Activated T-cell treated with anti-CD3 and anti-CD28 coated beads, Interleukin-2, amount 50 U/mL, for 4 hours (primary cell): ENCODE results near the gene POLR2L. TPM values are rescaled to one million over a fixed set of nuclear protein-coding genes. Genes with fewer than 3 reads are reported as not detected.

ENCODE experiments used
- ATAC-seq, 2 donors: fragments of 200-7000 bp; cut with Tn5 transposase; one replicate each; pipeline ENCODE4 v1.10.0; 2021
- DNase-seq: peaks from one replicate; pipeline ENCODE4 v3.0.0-alpha.2; 2020
- H3K27me3 Mint-ChIP-seq: one replicate; pipeline ENCODE4 v1.8.0; 2021; ENCODE audit warnings: low read depth, mixed read lengths
- H3K36me3 Mint-ChIP-seq: one replicate; pipeline ENCODE4 v1.8.0; 2022; ENCODE audit warnings: mixed read lengths; ENCODE audit not compliant: insufficient read depth
- H3K4me1 Mint-ChIP-seq: one replicate; pipeline ENCODE4 v1.8.0; 2021; ENCODE audit warnings: low read depth, mixed read lengths
- H3K4me3 Mint-ChIP-seq: one replicate; pipeline ENCODE4 v1.8.0; 2021; ENCODE audit warnings: mild to moderate bottlenecking, moderate library complexity, mixed read lengths
- H3K9me3 Mint-ChIP-seq: one replicate; pipeline ENCODE4 v1.8.0; 2021; ENCODE audit warnings: mixed read lengths
- total RNA-seq, 3 donors: library from RNA; stranded (reverse); gene quantifications; one replicate each; pipeline ENCODE4 v1.2.1, GENCODE V29; 2021

Gene POLR2L
- total RNA-seq, 3 donors from 2014 or later, result 167 to 183 (median 174) TPM

DNA sequence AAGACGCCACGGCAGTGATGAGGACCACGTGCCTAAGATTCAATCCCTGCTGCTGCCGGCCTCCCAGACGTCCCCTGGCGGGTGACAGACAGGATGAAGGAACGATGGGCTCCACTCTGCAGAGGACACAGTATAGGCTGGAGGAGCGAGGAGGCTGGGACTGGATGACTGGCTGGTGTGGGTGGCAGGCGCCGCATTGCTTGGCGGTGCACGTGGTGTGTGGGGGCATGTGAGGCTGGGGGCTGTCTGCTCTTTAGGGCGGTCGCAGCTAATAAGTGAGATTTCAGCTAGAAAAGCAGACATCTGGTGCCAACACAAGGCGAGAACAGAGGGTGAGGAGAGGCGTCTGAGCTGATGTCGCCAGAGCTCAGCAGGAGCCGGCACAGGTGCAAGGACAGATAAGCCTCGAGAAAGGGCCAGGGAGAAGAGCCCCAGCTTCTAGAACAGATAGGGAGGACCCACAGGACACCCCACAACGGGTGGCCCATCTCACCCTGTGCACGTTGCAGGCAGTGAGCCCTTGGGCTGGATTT, 33.5 kb upstream of the POLR2L start:
- H3K36me3 Mint-ChIP-seq, result peaks cover 27% of the 10 kb centered on the region
- no peak for ATAC-seq
- H3K9me3 Mint-ChIP-seq, result no peaks in the 10 kb centered on the region
- H3K4me1 Mint-ChIP-seq, result no peaks in the 10 kb centered on the region
- no peak for DNase-seq
- no peak overlapping the region for H3K4me3 Mint-ChIP-seq
- no peaks in the 10 kb centered on the region for H3K27me3 Mint-ChIP-seq

GRCh38 chr11:875203-875602, 32.9 kb upstream of the POLR2L start:
- no peak for DNase-seq
- Mint-ChIP-seq H3K4me1 (no peaks in the 10 kb centered on the region), H3K9me3 (no peaks in the 10 kb centered on the region), H3K4me3 (no peak overlapping the region), H3K27me3 (no peaks in the 10 kb centered on the region), H3K36me3 (peaks cover 23% of the 10 kb centered on the region)
- ATAC-seq, result no peak

DNA sequence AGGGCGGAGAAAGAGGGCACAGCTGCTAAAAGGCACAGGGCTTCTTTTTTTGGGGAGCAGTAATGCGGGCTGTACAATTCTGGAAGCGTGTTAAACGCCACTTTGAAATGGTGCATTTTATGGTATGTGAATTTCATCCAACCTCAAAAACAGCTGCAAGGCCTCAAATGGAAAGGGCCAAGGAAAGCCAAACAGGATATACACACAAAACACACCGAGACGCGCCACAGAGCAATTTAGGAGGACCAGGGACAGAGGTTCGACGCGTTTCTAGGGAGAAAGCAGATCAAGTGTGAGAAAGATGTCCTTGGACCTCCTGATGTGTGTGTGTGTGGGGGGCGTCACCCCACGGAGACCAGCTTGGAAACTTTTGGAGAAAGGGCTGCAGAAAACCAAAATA, 31.4 kb upstream of the POLR2L start:
- H3K27me3 Mint-ChIP-seq, result no peaks in the 10 kb centered on the region
- DNase-seq, result no peak
- no peaks in the 10 kb centered on the region for H3K4me1 Mint-ChIP-seq
- H3K4me3 Mint-ChIP-seq, result no peak overlapping the region
- no peak for ATAC-seq
- no peaks in the 10 kb centered on the region for H3K9me3 Mint-ChIP-seq
- peaks cover 18% of the 10 kb centered on the region for H3K36me3 Mint-ChIP-seq

GRCh38 chr11:872799-873198, 30.5 kb upstream of the POLR2L start:
- H3K9me3 Mint-ChIP-seq, result no peaks in the 10 kb centered on the region
- no peak for DNase-seq

DNA sequence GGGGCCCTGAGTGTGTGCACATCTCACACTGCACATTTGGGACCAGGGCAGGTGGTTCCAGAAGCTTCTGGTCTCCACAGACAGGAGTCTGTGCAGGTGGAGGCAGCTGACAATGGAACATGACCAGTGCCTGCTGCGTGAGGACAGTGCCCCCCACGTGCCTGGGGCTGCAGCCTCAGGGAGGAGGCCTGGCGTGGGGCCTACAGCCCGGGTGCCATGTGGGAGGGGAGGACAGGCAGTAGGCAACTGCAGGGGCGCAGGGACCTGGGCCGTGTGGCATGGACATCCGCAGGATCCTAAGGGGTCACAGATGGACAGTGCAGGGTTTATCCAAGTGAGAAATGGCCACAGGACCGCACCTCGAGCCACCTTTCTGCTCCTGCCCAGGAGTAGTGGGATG, 29.1 kb upstream of the POLR2L start:
- DNase-seq (no peak), ATAC-seq (no peak)
- no peak overlapping the region for H3K4me3 Mint-ChIP-seq
- no peaks in the 10 kb centered on the region for H3K4me1 Mint-ChIP-seq
- no peaks in the 10 kb centered on the region for H3K9me3 Mint-ChIP-seq
- no peaks in the 10 kb centered on the region for H3K27me3 Mint-ChIP-seq
- H3K36me3 Mint-ChIP-seq, result peaks cover 16% of the 10 kb centered on the region

More at GRCh38 chr11:872799-873198, 30.5 kb upstream of the POLR2L start:
- H3K27me3 Mint-ChIP-seq, result no peaks in the 10 kb centered on the region
- no peak for ATAC-seq
- no peaks in the 10 kb centered on the region for H3K4me1 Mint-ChIP-seq
- no peak overlapping the region for H3K4me3 Mint-ChIP-seq
- peaks cover 18% of the 10 kb centered on the region for H3K36me3 Mint-ChIP-seq

GRCh38 chr11:870418-870817, 28.1 kb upstream of the POLR2L start:
- DNase-seq (no peak), ATAC-seq (no peak)
- no peaks in the 10 kb centered on the region for H3K27me3 Mint-ChIP-seq
- H3K4me1 Mint-ChIP-seq, result no peaks in the 10 kb centered on the region
- H3K9me3 Mint-ChIP-seq, result no peaks in the 10 kb centered on the region
- peaks cover 9% of the 10 kb centered on the region for H3K36me3 Mint-ChIP-seq
- no peak overlapping the region for H3K4me3 Mint-ChIP-seq

DNA sequence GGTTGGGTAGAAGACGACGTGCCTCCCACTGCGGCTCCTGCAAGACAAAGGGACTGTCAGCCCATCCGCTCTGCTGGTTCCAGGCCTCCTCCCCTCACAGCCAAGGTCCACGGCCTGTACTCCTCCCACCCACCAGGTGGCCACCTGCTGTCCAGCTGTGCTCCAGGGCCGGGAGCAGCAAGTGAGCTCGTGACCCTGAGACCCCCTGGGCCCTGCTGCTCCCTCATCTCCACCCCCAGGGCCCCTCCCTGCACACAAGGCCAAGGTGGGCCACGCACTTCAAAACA, 27.7 kb upstream of the POLR2L start:
- ATAC-seq (no peak), DNase-seq (no peak)
- Mint-ChIP-seq H3K36me3 (peaks cover 8% of the 10 kb centered on the region), H3K9me3 (no peaks in the 10 kb centered on the region), H3K27me3 (no peaks in the 10 kb centered on the region), H3K4me3 (no peak overlapping the region), H3K4me1 (no peaks in the 10 kb centered on the region)

GRCh38 chr11:869399-870126, 27.2 kb upstream of the POLR2L start:
- no peaks in the 10 kb centered on the region for H3K9me3 Mint-ChIP-seq
- peaks cover 8% of the 10 kb centered on the region for H3K36me3 Mint-ChIP-seq
- no peaks in the 10 kb centered on the region for H3K4me1 Mint-ChIP-seq
- DNase-seq (no peak), ATAC-seq (no peak)
- no peaks in the 10 kb centered on the region for H3K27me3 Mint-ChIP-seq
- H3K4me3 Mint-ChIP-seq, result no peak overlapping the region

DNA sequence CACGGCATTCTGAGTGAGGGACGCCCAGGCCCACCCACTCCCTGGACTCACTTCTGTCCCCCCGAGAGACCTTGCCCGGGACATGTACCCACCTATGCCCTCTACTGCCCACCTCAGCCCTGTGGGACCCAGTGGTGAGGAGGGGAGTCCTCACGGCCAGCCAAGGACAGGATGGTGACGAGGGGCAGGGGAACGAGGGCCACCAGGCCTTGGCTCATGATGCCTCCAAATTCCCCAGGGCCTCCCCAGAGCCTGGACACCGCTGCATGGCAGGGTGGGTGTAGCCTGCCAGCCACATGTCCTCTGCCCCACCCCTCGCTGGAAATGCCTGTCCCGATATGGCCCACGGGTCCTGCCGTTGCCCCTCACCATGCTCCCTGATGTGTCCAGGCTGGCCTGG, 26.5 kb upstream of the POLR2L start:
- no peaks in the 10 kb centered on the region for H3K9me3 Mint-ChIP-seq
- ATAC-seq (no peak), DNase-seq (no peak)
- H3K4me3 Mint-ChIP-seq, result no peak overlapping the region
- no peaks in the 10 kb centered on the region for H3K4me1 Mint-ChIP-seq
- no peaks in the 10 kb centered on the region for H3K27me3 Mint-ChIP-seq
- H3K36me3 Mint-ChIP-seq, result peaks cover 6% of the 10 kb centered on the region

DNA sequence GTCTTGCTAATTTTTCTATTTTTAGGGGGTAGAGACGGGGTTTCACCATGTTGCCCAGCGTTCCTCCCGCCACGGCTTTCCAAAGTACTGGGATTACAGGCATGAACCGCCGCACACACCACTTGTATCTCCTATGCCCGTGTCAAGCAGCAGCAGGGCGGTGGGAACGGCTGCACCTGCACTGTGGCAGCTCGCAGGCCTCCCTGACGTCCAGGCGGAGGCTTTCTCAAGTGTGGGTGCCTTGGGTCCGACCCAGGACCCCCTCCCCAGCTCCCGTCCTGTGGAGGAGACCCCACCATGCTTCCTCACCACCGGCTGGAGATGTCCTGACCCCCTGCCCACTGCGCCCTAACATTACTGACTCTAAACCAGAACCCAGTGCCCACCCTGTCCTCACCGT, 26.1 kb upstream of the POLR2L start:
- Mint-ChIP-seq H3K36me3 (peaks cover 2% of the 10 kb centered on the region), H3K4me3 (no peak overlapping the region), H3K4me1 (no peaks in the 10 kb centered on the region), H3K27me3 (no peaks in the 10 kb centered on the region), H3K9me3 (no peaks in the 10 kb centered on the region)
- no peak for DNase-seq
- ATAC-seq, result no peak

DNA sequence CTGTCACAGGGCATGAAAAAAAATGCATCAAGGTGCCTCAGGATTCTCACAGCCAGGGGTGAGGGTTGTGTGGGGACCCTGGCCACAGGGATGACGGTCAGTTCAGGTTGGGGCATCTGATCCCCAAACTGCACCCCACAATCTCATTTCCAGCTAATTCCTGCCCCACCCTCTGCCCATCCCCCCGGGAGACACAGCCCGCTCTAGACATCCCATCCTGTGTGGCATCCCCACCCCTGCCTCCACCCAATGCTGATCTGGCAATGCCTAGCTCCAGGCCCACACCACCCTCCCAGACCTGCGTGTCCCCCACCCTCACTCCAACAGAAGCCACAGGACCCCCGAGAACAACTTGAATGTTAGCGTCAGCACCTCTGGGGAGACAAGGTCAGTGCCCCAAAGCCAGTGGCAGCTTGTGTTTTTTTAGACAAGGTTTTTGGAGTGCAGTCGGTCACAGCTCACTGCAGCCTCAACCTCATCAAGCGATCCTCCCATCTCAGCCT, 25.6 kb upstream of the POLR2L start:
- H3K4me3 Mint-ChIP-seq, result no peak overlapping the region
- no peaks in the 10 kb centered on the region for H3K9me3 Mint-ChIP-seq
- no peak for ATAC-seq
- no peaks in the 10 kb centered on the region for H3K4me1 Mint-ChIP-seq
- no peaks in the 10 kb centered on the region for H3K27me3 Mint-ChIP-seq
- H3K36me3 Mint-ChIP-seq, result no peaks in the 10 kb centered on the region
- DNase-seq, result no peak

DNA sequence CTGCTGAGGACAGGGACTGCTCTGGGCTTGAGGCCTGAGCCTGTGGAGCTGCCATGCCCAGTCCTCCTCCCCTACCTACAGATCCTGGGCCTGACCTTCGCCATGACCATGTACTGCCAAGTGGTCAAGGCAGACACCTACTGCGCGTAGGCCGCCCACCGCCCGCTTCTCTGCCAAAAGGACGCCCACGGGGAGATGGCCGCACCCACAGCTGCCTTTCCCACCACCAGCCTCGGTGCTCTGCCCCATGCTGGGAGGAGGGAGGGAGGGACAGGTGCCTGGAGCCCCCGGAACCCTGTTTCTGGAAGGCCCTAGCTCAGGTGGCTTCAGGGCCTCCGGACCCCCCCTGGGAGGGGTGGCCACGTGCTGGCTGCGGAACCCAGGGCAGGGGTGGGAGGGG, 24.2 kb upstream of the POLR2L start:
- no peaks in the 10 kb centered on the region for H3K4me1 Mint-ChIP-seq
- H3K9me3 Mint-ChIP-seq, result no peaks in the 10 kb centered on the region

DNA sequence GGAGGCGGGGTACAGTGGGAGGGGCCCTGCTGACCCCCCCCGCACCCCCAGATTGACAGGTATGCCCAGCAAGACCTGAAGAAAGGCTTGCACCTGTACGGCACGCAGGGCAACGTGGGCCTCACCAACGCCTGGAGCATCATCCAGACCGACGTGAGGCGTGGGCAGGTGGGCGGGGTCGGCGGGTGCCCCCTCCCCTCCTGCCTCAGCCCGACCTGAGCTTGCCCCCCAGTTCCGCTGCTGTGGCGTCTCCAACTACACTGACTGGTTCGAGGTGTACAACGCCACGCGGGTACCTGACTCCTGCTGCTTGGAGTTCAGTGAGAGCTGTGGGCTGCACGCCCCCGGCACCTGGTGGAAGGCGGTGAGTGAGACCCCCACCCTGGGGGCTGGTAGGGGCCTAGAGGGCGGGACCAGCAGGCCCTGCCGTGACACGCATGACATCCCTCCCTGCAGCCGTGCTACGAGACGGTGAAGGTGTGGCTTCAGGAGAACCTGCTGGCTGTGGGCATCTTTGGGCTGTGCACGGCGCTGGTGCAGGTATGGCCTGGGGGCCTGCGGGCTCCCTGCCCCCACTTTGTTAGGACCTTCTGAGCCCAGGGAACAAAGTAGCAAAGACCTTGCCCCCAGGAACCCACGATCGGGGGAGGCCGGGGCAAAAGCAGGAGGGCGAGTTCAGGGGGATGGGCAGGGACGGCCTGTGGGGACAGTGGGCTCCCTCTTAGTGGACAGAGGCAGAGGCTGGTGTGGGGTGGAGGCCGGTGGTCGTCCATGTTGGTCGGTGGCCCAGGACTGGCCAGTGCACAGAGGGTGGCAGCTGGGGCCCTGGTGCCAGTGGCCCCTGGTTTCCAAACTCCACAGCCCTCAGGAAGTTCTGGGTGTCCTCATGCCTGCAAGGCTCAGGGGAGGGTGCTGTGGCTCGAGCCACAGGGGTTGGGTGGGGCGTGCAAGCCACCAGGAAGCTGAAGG, 23.4 kb upstream of the POLR2L start:
- Mint-ChIP-seq H3K27me3 (no peaks in the 10 kb centered on the region), H3K4me3 (no peak overlapping the region), H3K36me3 (no peaks in the 10 kb centered on the region), H3K9me3 (no peaks in the 10 kb centered on the region), H3K4me1 (no peaks in the 10 kb centered on the region)
- ATAC-seq, result no peak
- DNase-seq, result no peak

More for the DNA sequence above, 24.2 kb upstream of the POLR2L start:
- Mint-ChIP-seq H3K4me3 (no peak overlapping the region), H3K27me3 (no peaks in the 10 kb centered on the region), H3K36me3 (no peaks in the 10 kb centered on the region)
- ATAC-seq, result no peak
- DNase-seq, result no peak

GRCh38 chr11:864898-865297, 22.6 kb upstream of the POLR2L start:
- H3K4me1 Mint-ChIP-seq, result no peaks in the 10 kb centered on the region
- DNase-seq (no peak), ATAC-seq (no peak)
- no peak overlapping the region for H3K4me3 Mint-ChIP-seq
- no peaks in the 10 kb centered on the region for H3K9me3 Mint-ChIP-seq
- H3K36me3 Mint-ChIP-seq, result no peaks in the 10 kb centered on the region
- H3K27me3 Mint-ChIP-seq, result no peaks in the 10 kb centered on the region
